ENCODE results near the gene EYS.

DNA sequence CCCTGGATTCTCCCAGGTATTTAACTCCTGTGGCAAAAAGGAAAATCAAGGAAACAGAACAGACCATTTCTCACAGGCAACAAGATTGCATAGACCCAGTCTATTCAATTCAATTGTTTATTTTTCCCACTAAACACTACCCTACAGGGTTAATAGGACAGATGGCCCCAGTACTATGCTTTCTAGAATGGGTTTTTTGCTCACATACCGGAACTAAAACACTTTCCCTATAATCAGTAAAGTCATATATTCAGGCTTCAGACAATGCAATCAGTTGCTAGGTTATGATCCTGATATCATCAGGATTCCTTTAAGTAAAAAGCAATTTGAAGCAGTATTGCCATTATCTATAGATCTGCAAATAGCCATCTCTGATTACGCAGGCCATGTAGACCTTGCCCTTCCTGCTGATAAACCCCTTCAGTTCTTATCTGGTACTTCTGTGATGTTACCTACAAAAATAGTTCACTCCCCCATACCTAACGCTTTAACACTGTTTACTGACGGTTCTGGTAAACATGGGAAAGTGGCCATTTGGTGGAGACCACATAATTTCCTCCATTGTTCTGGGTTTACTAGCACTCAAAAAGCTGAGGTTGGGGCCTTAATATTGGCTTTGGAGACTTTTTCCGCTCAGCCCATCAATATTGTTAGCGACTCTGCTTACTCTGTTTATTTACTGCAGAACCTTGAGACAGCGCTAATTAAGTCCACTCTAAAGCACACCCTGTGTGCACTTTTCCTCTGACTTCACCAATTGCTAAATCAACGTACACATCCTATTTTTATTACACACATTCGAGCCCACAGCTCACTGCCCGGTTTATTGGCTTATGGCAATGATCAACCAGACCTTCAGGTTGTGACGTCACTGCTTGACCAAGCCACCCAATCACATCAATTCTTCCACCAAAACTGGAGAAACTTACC, 1405.5 kb downstream of the EYS start:
- TF ChIP-seq CHD2 (IDR thresholded peaks at IDR 0.05; ENCODE audit: low read length) (no peak), POLR2A (IDR thresholded peaks at IDR 0.05; ENCODE audit: control extremely low read depth in 1 of 2, low read depth in 2 of 2, low read length in 2 of 2) (no peak), HDAC6 (IDR thresholded peaks at IDR 0.05; ENCODE audit: low read depth, low read length) (no peak)
- TF ChIP-seq, protein P1, sequence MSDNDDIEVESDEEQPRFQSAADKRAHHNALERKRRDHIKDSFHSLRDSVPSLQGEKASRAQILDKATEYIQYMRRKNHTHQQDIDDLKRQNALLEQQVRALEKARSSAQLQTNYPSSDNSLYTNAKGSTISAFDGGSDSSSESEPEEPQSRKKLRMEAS (IDR thresholded peaks at IDR 0.05): no peak

All from H1 (cell line).